Osteoblast (primary cell): ENCODE results near the gene FAM163A. TPM values are rescaled to one million over a fixed set of nuclear protein-coding genes. Genes with fewer than 3 reads are reported as not detected.

Experiments
- DNase-seq: peaks from one replicate; pipeline ENCODE4 v3.0.0; 2011; ENCODE audit warnings: low spot score, mixed read lengths; ENCODE audit not compliant: insufficient read length; ENCODE audit errors: missing footprints
- H2AFZ ChIP-seq: 2 replicates; pipeline ENCODE4 v1.6.0; 2011; ENCODE audit warnings: mild to moderate bottlenecking, low read length
- H3K27ac ChIP-seq: 2 replicates; pipeline ENCODE4 v1.5.1; 2011; ENCODE audit warnings: mild to moderate bottlenecking, low read depth, low read length, moderate library complexity
- H3K27me3 ChIP-seq: 2 replicates; pipeline ENCODE4 v1.6.0; 2012; ENCODE audit warnings: mild to moderate bottlenecking, control low read depth, inconsistent platforms, low read length, moderate library complexity; ENCODE audit not compliant: insufficient read depth
- H3K36me3 ChIP-seq: 2 replicates; pipeline ENCODE4 v1.5.1; 2011; ENCODE audit warnings: mild to moderate bottlenecking, low read length, control low read depth, moderate library complexity; ENCODE audit not compliant: insufficient read depth
- H3K4me1 ChIP-seq: 2 replicates; pipeline ENCODE4 v1.5.1; 2011; ENCODE audit warnings: mild to moderate bottlenecking, low read length, control low read depth, moderate library complexity; ENCODE audit not compliant: insufficient read depth
- H3K4me2 ChIP-seq: 2 replicates; pipeline ENCODE4 v1.6.0; 2011; ENCODE audit warnings: mild to moderate bottlenecking, low read length; ENCODE audit not compliant: insufficient read depth
- H3K4me3 ChIP-seq: fragments of 200-600 bp; sonication (generic); 3 replicates; pipeline ENCODE4 v1.5.1; 2012; ENCODE audit warnings: mild to moderate bottlenecking, low read length, inconsistent platforms; ENCODE audit not compliant: insufficient read depth
- H3K79me2 ChIP-seq: 2 replicates; pipeline ENCODE4 v1.6.0; 2012; ENCODE audit warnings: mild to moderate bottlenecking, low read length, control low read depth, inconsistent platforms; ENCODE audit not compliant: insufficient read depth
- H3K9me3 ChIP-seq: 2 replicates; pipeline ENCODE4 v1.5.1; 2011; ENCODE audit warnings: low read depth, low read length, control low read depth
- H4K20me1 ChIP-seq: 2 replicates; pipeline ENCODE4 v1.6.0; 2012; ENCODE audit warnings: mild to moderate bottlenecking, low read length, control low read depth; ENCODE audit not compliant: insufficient read depth
- CTCF ChIP-seq: IDR thresholded peaks from 2 replicates; pipeline ENCODE4 v1.5.1; 2011; ENCODE audit warnings: mild to moderate bottlenecking, low read depth, low read length, moderate library complexity; ENCODE audit errors: extremely low read depth
- total RNA-seq: library from RNA; depleted of rRNA; stranded (reverse); fragments of >200 nt; gene quantifications from 2 replicates; pipeline ENCODE4 v1.2.3, GENCODE V29; 2012

Gene FAM163A
- total RNA-seq, 1 donor = not detected

- TF ChIP-seq CTCF = no peak
- peaks cover 82% of the 10 kb centered on the region for H3K27me3 ChIP-seq
These were observed 2.1 kb downstream of the FAM163A start for GRCh38 chr1:179745131-179745611.

GRCh38 chr1:179745743-179746142 is 2.7 kb downstream of the FAM163A start:
- no peak for TF ChIP-seq CTCF
- Histone ChIP-seq H3K4me3 (no peak overlapping the region), H3K4me1 (no peaks in the 10 kb centered on the region), H3K79me2 (no peaks in the 10 kb centered on the region), H3K9me3 (no peaks in the 10 kb centered on the region), H4K20me1 (no peaks in the 10 kb centered on the region), H3K4me2 (no peak overlapping the region), H2AFZ (no peak overlapping the region), H3K27ac (no peak overlapping the region), H3K36me3 (no peaks in the 10 kb centered on the region), H3K27me3 (peaks cover 82% of the 10 kb centered on the region)
- no peak for DNase-seq

More at GRCh38 chr1:179745131-179745611, 2.1 kb downstream of the FAM163A start:
- Histone ChIP-seq H3K79me2 (no peaks in the 10 kb centered on the region), H3K9me3 (no peaks in the 10 kb centered on the region), H3K4me3 (no peak overlapping the region), H2AFZ (no peak overlapping the region), H3K36me3 (no peaks in the 10 kb centered on the region), H4K20me1 (no peaks in the 10 kb centered on the region), H3K27ac (no peak overlapping the region), H3K4me2 (no peak overlapping the region), H3K4me1 (no peaks in the 10 kb centered on the region)
- DNase-seq = no peak

GRCh38 chr1:179747611-179748010 is 4.5 kb downstream of the FAM163A start:
- Histone ChIP-seq H3K4me1 (no peaks in the 10 kb centered on the region), H3K9me3 (no peaks in the 10 kb centered on the region), H2AFZ (no peak overlapping the region), H3K36me3 (no peaks in the 10 kb centered on the region), H3K4me3 (no peak overlapping the region), H3K27me3 (peaks cover 68% of the 10 kb centered on the region), H3K27ac (no peak overlapping the region), H4K20me1 (no peaks in the 10 kb centered on the region), H3K4me2 (no peak overlapping the region), H3K79me2 (no peaks in the 10 kb centered on the region)
- TF ChIP-seq CTCF = no peak
- no peak for DNase-seq

GRCh38 chr1:179748772-179749171 is 5.7 kb downstream of the FAM163A start:
- TF ChIP-seq CTCF = no peak
- peaks cover 58% of the 10 kb centered on the region for H3K27me3 ChIP-seq
- no peaks in the 10 kb centered on the region for H3K79me2 ChIP-seq
- no peak overlapping the region for H3K4me2 ChIP-seq
- H4K20me1 ChIP-seq = no peaks in the 10 kb centered on the region
- H3K4me3 ChIP-seq = no peak overlapping the region
- H3K36me3 ChIP-seq = no peaks in the 10 kb centered on the region
- H3K27ac ChIP-seq = no peak overlapping the region
- H3K9me3 ChIP-seq = no peaks in the 10 kb centered on the region
- no peak for DNase-seq
- H3K4me1 ChIP-seq = peaks cover 8% of the 10 kb centered on the region
- no peak overlapping the region for H2AFZ ChIP-seq
